Activated naive CD8-positive, alpha-beta T cell treated with anti-CD3 and anti-CD28 coated beads, Interleukin-2, amount 50 U/mL, for 16 hours (primary cell): ENCODE measurements around the gene TPD52L2.

ENCODE experiments used
- DNase-seq: peaks from one replicate; pipeline ENCODE4 v3.0.0-alpha.2; 2020; ENCODE audit warnings: low read depth, low spot score

Gene TPD52L2

GRCh38 chr20:63864978-63865640 lies at the start of gene TPD52L2:
Gene TPD52L2 (plus strand): TSS chr20:63865270. CDS start chr20:63865366, 96 bp downstream.
- DNase-seq = peak; percentile 97

GRCh38 chr20:63815615-63816253 lies 49.3 kb upstream of the TPD52L2 start:
- no peak for DNase-seq

GRCh38 chr20:63819224-63819921 lies 45.7 kb upstream of the TPD52L2 start:
- DNase-seq = no peak

GRCh38 chr20:63821811-63822210 lies 43.3 kb upstream of the TPD52L2 start:
- DNase-seq = no peak

GRCh38 chr20:63822276-63822696 lies 42.8 kb upstream of the TPD52L2 start:
- DNase-seq = no peak

GRCh38 chr20:63823691-63824311 lies 41.3 kb upstream of the TPD52L2 start:
- DNase-seq = no peak

- no peak for DNase-seq
These were observed 39.5 kb upstream of the TPD52L2 start for GRCh38 chr20:63825331-63826118.

GRCh38 chr20:63826753-63827152 lies 38.3 kb upstream of the TPD52L2 start:
- no peak for DNase-seq

- no peak for DNase-seq
These were observed 36.9 kb upstream of the TPD52L2 start for GRCh38 chr20:63828124-63828523.

GRCh38 chr20:63828545-63828944 lies 36.5 kb upstream of the TPD52L2 start:
- DNase-seq = no peak

- DNase-seq = no peak
These were observed 36.1 kb upstream of the TPD52L2 start for GRCh38 chr20:63828951-63829350.

GRCh38 chr20:63829603-63829944 lies 35.5 kb upstream of the TPD52L2 start:
- no peak for DNase-seq

- DNase-seq = no peak
These were observed 34.9 kb upstream of the TPD52L2 start for GRCh38 chr20:63829945-63830835.

GRCh38 chr20:63830841-63831588 lies 34.1 kb upstream of the TPD52L2 start, which contains the start of gene ZBTB46:
Gene ZBTB46 (minus strand): TSS chr20:63831264. CDS start chr20:63790757, 40,507 bp downstream.
- DNase-seq = no peak

- no peak for DNase-seq
These were observed 33.5 kb upstream of the TPD52L2 start for GRCh38 chr20:63831646-63831992.

GRCh38 chr20:63831993-63832686 lies 32.9 kb upstream of the TPD52L2 start:
- no peak for DNase-seq

- DNase-seq = no peak
These were observed 31.1 kb upstream of the TPD52L2 start for GRCh38 chr20:63833776-63834490.

GRCh38 chr20:63834491-63834880 lies 30.6 kb upstream of the TPD52L2 start:
- DNase-seq = no peak
